WTC11 (cell line): ENCODE results near the gene VAMP2. TPM values are rescaled to one million over a fixed set of nuclear protein-coding genes. Genes with fewer than 3 reads are reported as not detected.

ENCODE experiments used
- ATAC-seq: fragments of 200-7000 bp; cut with Tn5 transposase; 2 replicates; pipeline ENCODE4 v1.10.0; 2021; ENCODE audit warnings: mild to moderate bottlenecking, moderate library complexity
- CTCF ChIA-PET: fragments of 300-600 bp; sonication (Branson Sonifier 250); formaldehyde crosslinking; loops from one replicate; lab custom pipeline; 2021; ENCODE audit warnings: antibody characterized with exemption; lab: Charles Lee
- POLR2A ChIA-PET: fragments of 350-600 bp; sonication (Branson Sonifier 250); formaldehyde crosslinking; loops from one replicate; lab custom pipeline; 2021; ENCODE audit warnings: antibody characterized with exemption; lab: Charles Lee
- DNase-seq: peaks from one replicate; pipeline ENCODE4 v3.0.0; 2021; ENCODE audit warnings: low spot score
- H3K27ac Mint-ChIP-seq: 2 replicates; pipeline ENCODE4 v1.8.0; 2021; ENCODE audit warnings: mixed read lengths
- H3K27me3 Mint-ChIP-seq: 2 replicates; pipeline ENCODE4 v1.8.0; 2021; ENCODE audit warnings: low read depth, mild to moderate bottlenecking, moderate library complexity, mixed read lengths
- H3K36me3 Mint-ChIP-seq: 2 replicates; pipeline ENCODE4 v1.8.0; 2021; ENCODE audit warnings: mixed read lengths
- H3K4me1 Mint-ChIP-seq: 2 replicates; pipeline ENCODE4 v1.8.0; 2022; ENCODE audit warnings: mixed read lengths
- H3K4me3 Mint-ChIP-seq: 2 replicates; pipeline ENCODE4 v1.8.0; 2021; ENCODE audit warnings: mild to moderate bottlenecking, moderate library complexity, mixed read lengths
- H3K9me3 Mint-ChIP-seq: 2 replicates; pipeline ENCODE4 v1.8.0; 2021; ENCODE audit warnings: mixed read lengths
- ELF4 ChIP-seq: sonication (generic); formaldehyde crosslinking; IDR thresholded peaks from 2 replicates; pipeline ENCODE4 v1.8.1; 2022; ENCODE audit warnings: low read depth, mild to moderate bottlenecking, moderate library complexity, missing genetic modification reagents
- FOXP1 ChIP-seq: sonication (generic); formaldehyde crosslinking; IDR thresholded peaks from 2 replicates; pipeline ENCODE4 v1.8.0; 2022; ENCODE audit warnings: missing genetic modification reagents, mild to moderate bottlenecking, moderate library complexity, borderline replicate concordance
- JAZF1 ChIP-seq: fragments of 250-450 bp; sonication (Bioruptor Pico); IDR thresholded peaks from 2 replicates; pipeline ENCODE4 v1.9.0; 2021; ENCODE audit warnings: moderate library complexity, mild to moderate bottlenecking, inconsistent platforms
- JUN ChIP-seq: sonication (generic); formaldehyde crosslinking; IDR thresholded peaks from 2 replicates; pipeline ENCODE4 v1.8.0; 2023; ENCODE audit warnings: mild to moderate bottlenecking, missing genetic modification reagents
- MLX ChIP-seq: sonication (generic); formaldehyde crosslinking; IDR thresholded peaks from 2 replicates; pipeline ENCODE4 v1.8.1; 2023; ENCODE audit warnings: mild to moderate bottlenecking, missing genetic modification reagents, moderate library complexity
- MXD4 ChIP-seq: fragments of 250-450 bp; sonication (Bioruptor Pico); IDR thresholded peaks from 2 replicates; pipeline ENCODE4 v1.8.0; 2021; ENCODE audit warnings: mild to moderate bottlenecking, moderate library complexity, borderline replicate concordance
- NR1H2 ChIP-seq: sonication (generic); formaldehyde crosslinking; IDR thresholded peaks from 2 replicates; pipeline ENCODE4 v1.9.0; 2021; ENCODE audit warnings: mild to moderate bottlenecking, moderate library complexity, missing genetic modification reagents
- RELA ChIP-seq: sonication (generic); formaldehyde crosslinking; IDR thresholded peaks from 2 replicates; pipeline ENCODE4 v1.8.1; 2022; ENCODE audit warnings: missing genetic modification reagents, mild to moderate bottlenecking, borderline replicate concordance
- SOX15 ChIP-seq: fragments of 250-450 bp; sonication (Bioruptor Pico); IDR thresholded peaks from 2 replicates; pipeline ENCODE4 v1.9.0; 2021; ENCODE audit warnings: mild to moderate bottlenecking
- SP1 ChIP-seq: sonication (generic); formaldehyde crosslinking; conservative IDR thresholded peaks from 2 replicates; pipeline ENCODE4 v1.8.1; 2022; ENCODE audit warnings: missing genetic modification reagents
- TEAD4 ChIP-seq: sonication (generic); formaldehyde crosslinking; IDR thresholded peaks from 2 replicates; pipeline ENCODE4 v1.8.0; 2022; ENCODE audit warnings: mild to moderate bottlenecking, missing genetic modification reagents
- ZNF138 ChIP-seq: sonication (generic); formaldehyde crosslinking; conservative IDR thresholded peaks from 2 replicates; pipeline ENCODE4 v1.8.1; 2022; ENCODE audit warnings: mild to moderate bottlenecking, moderate library complexity, missing genetic modification reagents
- ZNF219 ChIP-seq: sonication (generic); formaldehyde crosslinking; IDR thresholded peaks from 2 replicates; pipeline ENCODE4 v1.8.0; 2023; ENCODE audit warnings: missing genetic modification reagents, mild to moderate bottlenecking, borderline replicate concordance
- total RNA-seq: library from RNA; stranded (reverse); gene quantifications from 3 replicates; pipeline ENCODE4 v1.2.3, GENCODE V29; 2021
- TF ChIP-seq, protein P1 (sequence below): sonication (generic); formaldehyde crosslinking; IDR thresholded peaks from 2 replicates; pipeline ENCODE4 v1.8.1; 2023; ENCODE audit warnings: mild to moderate bottlenecking, missing genetic modification reagents
- TF ChIP-seq, protein P2 (sequence below): fragments of 250-450 bp; sonication (Bioruptor Pico); conservative IDR thresholded peaks from 2 replicates; pipeline ENCODE4 v1.9.0; 2021; ENCODE audit warnings: mild to moderate bottlenecking
- TF ChIP-seq, protein P3 (sequence below): sonication (generic); formaldehyde crosslinking; IDR thresholded peaks from 2 replicates; pipeline ENCODE4 v1.8.0; 2022; ENCODE audit warnings: mild to moderate bottlenecking, missing genetic modification reagents

The VAMP2 gene
- total RNA-seq, 1 experiment from 2014 or later, result 27.4 TPM

- TF ChIP-seq, protein P1, sequence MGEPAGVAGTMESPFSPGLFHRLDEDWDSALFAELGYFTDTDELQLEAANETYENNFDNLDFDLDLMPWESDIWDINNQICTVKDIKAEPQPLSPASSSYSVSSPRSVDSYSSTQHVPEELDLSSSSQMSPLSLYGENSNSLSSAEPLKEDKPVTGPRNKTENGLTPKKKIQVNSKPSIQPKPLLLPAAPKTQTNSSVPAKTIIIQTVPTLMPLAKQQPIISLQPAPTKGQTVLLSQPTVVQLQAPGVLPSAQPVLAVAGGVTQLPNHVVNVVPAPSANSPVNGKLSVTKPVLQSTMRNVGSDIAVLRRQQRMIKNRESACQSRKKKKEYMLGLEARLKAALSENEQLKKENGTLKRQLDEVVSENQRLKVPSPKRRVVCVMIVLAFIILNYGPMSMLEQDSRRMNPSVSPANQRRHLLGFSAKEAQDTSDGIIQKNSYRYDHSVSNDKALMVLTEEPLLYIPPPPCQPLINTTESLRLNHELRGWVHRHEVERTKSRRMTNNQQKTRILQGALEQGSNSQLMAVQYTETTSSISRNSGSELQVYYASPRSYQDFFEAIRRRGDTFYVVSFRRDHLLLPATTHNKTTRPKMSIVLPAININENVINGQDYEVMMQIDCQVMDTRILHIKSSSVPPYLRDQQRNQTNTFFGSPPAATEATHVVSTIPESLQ (CRISPR knock-in tag), result no peak
- TF ChIP-seq FOXP1 (CRISPR knock-in tag) (no peak), SOX15 (CRISPR knock-in tag) (no peak), SP1 (no peak), NR1H2 (CRISPR knock-in tag) (no peak)
Measured at GRCh38 chr17:8141741-8142140, 21.0 kb downstream of the VAMP2 start (continued).

DNA sequence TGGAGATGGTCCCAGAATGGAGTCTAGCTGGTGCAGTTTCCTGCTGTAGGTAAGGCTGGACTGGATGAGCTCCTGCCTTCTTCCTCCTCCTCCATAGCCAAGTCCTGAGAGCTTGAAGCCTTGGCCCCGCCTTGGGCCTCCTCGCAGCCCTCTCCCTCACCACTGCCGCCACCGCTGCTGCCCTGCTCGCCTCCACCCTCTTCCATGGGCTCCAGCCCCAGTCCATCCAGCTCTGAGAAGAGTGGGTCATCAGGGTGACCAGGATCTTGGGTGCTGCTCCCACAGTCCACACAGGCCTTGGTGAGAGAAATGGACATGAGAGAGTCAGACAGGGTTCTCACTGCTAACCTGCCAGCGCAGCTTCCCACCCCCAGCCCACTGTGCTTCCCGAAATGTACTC lies 21.7 kb downstream of the VAMP2 start:
- Mint-ChIP-seq H3K36me3 (peaks cover 20% of the 10 kb centered on the region), H3K27me3 (no peaks in the 10 kb centered on the region; the same call in 1 of the 2 replicates), H3K9me3 (no peaks in the 10 kb centered on the region), H3K4me3 (no peak overlapping the region), H3K27ac (no peak overlapping the region), H3K4me1 (0 out of 2 replicates have a peak, but pooled peaks cover 2% of the 10 kb centered on the region)
- ChIA-PET POLR2A (interaction anchor here (1.6 to 2.3 kb wide), 2 partner anchors 13 to 16 kb away, joined by 5 to 12 read pairs; no protein-coding TSS in a partner anchor), CTCF (interaction anchor here (1.0 to 3.3 kb wide), 4 partner anchors 17 to 68 kb away, joined by 3 to 13 read pairs (median 3); partner anchors contain the start of gene ALOXE3)
- TF ChIP-seq JAZF1 (CRISPR knock-in tag) (no peak), MLX (no peak), ZNF219 (CRISPR knock-in tag) (no peak)
- TF ChIP-seq, protein P2, sequence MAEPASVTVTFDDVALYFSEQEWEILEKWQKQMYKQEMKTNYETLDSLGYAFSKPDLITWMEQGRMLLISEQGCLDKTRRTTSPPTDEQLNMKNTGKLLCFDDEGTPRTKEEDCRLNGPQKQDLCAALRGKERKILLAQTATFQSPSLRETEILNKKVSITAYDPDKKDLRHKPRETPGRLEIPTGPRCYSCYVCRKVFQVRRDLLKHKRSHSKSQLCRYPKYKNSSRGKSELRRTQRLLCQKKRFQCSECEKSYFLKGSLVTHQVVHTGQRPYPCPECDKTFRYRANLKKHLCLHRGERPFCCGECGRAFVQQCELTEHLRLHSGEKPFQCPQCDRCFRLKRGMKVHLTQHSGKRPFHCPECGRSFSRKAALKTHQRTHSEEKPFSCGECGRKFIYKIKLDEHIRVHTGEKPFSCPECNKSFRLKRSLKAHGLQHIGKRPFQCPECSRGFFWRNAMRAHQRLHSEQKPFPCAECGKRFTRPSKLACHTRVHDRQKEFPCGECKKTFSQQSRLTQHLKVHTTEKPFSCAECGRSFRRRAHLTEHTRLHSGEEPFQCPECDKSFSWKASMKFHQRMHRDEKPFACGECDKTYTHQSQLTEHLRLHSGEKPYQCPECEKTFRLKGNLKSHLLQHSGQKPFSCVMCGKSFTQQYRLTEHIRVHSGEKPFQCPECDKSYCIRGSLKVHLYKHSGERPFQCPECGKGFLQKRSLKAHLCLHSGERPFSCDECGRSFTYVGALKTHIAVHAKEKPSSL (CRISPR knock-in tag), result no peak
- ATAC-seq (no peak), DNase-seq (no peak)

DNA sequence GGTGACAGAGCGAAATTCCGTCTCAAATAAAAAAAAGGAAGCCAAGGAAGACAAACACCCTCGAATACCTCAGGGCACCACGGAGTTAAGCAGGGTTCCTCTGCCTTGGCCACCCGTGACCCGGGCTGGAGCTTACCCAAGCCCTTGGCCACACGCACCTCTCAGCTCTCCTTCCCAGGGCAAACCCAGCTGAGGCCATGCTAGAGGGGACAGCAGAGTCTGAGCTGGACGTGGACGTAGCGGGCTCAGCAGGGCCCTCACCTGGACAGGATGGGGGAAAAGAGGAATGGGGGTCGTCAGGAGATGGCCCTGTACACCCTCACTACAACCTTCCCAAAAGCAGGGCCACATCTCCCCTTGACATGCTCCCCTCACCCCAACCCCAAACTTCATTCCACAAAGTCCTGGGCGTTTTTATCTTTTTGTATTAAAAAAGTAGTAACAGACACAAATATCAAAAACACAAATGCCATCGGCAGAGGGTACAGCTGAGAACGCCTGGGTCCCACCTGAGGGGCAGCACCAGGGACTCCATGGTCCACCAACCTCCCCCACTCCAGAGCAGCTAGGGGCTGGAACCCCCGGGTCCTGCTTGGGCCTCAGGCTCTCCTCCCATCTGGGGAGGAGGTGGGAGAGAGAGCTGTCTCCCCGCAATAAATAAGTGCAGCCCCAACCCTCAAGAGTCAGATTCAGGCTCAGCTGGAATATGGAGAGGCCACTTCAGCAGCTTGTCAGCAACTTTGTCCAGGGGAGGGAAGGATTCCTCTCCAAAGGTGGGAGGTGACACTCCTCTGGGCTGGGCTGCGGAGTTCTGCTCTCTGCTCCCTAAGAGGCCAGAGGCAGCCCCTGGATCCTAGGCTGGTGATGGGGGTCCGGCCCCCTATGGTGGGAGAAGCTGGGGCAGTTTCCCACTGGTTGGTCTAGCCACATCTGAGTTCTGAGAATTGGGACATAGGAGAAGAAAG lies 22.4 kb downstream of the VAMP2 start:
- Mint-ChIP-seq H3K9me3 (no peaks in the 10 kb centered on the region), H3K4me1 (0 out of 2 replicates have a peak, but pooled peaks cover 2% of the 10 kb centered on the region), H3K27me3 (no peaks in the 10 kb centered on the region; the same call in 1 of the 2 replicates)
- no peak for DNase-seq
- ATAC-seq, result no peak
- TF ChIP-seq, protein P2 (CRISPR knock-in tag), result no peak
- TF ChIP-seq, protein P3, sequence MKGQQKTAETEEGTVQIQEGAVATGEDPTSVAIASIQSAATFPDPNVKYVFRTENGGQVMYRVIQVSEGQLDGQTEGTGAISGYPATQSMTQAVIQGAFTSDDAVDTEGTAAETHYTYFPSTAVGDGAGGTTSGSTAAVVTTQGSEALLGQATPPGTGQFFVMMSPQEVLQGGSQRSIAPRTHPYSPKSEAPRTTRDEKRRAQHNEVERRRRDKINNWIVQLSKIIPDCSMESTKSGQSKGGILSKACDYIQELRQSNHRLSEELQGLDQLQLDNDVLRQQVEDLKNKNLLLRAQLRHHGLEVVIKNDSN (CRISPR knock-in tag), result no peak
- TF ChIP-seq MXD4, result no peak
- TF ChIP-seq TEAD4 (CRISPR knock-in tag), result no peak
- TF ChIP-seq ELF4 (CRISPR knock-in tag), result no peak
- TF ChIP-seq ZNF138, result no peak
- TF ChIP-seq JUN, result no peak
- no peak for TF ChIP-seq ZNF219 (CRISPR knock-in tag)
- TF ChIP-seq RELA (CRISPR knock-in tag), result no peak
- TF ChIP-seq, all 79 proteins: peak for 0
- no peak overlapping the region for H3K27ac Mint-ChIP-seq
- ChIA-PET POLR2A (interaction anchor here (1.1 to 2.3 kb wide), 3 partner anchors 12 to 16 kb away, joined by 4 to 12 read pairs (median 5); partner anchors contain the start of gene PER1), CTCF (interaction anchor here (0.6 to 3.6 kb wide), 9 partner anchors 11 to 227 kb away, joined by 3 to 25 read pairs (median 4); partner anchors contain the start of genes ALOXE3, HES7 and PER1)
- H3K4me3 Mint-ChIP-seq, result no peak overlapping the region
- H3K36me3 Mint-ChIP-seq, result peaks cover 15% of the 10 kb centered on the region
